ENCODE measurements around the gene ABCF3.

DNA sequence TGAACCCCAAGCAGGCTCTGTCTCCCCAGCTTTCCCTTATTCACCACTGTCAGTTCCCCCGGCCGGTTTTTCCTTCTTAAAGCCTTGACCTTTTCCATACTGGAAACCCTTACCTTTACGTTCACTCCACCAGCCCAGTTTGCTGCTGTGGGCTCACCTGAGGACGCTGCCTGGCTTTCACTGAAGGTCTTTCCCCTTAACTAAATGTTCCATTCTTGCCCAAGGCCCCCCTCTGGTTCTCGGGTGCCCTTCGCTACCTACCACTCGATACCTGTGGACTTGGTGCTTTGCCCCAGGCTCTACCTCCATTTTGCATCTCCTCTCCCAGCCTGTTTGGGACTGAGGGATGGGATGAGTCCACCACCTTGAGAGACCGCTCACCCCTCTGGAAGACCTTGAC lies 10.5 kb upstream of the ABCF3 start:
- no peak for TF ChIP-seq EZH2phosphoT487 (IDR thresholded peaks at IDR 0.05; ENCODE audit: insufficient read depth, low read depth)
- TF ChIP-seq EZH2 (IDR thresholded peaks at IDR 0.05; ENCODE audit: insufficient read depth, poor library complexity, severe bottlenecking): no peak
